HG02970 (cell line): Measurements from ENCODE around the gene ISM1.

Source experiments
- ATAC-seq: cut with Tn5 transposase; IDR thresholded peaks from one replicate; pipeline ENCODE4 v1.9.1; 2021; ENCODE audit warnings: mild to moderate bottlenecking, moderate library complexity, moderate number of reproducible peaks; ENCODE audit not compliant: unreplicated experiment, low FRiP score

The ISM1 gene

DNA sequence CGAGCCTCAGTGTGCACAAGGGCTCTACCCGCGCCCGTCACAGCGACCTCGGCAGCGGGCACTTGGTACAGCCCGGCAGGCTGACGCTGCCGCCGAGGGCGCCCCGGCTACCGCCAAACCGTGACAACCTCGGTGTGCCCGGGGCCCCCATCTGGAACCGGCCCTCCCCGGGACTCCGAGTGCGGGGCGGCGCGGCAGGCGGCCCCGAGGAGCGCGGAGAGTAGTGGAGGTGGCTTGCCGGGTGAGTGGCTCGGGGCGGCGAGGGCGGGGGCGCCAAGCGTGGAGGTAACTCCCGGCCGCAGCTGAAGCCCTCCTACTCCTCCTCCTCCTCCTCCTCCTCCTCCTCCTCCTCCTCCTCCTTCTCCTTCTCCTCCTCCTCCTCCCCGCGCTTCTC, at the start of gene ISM1:
Gene ISM1 (plus strand): TSS at position 371 of the 394 bp plus-strand sequence. CDS start 503 bp downstream, outside the sequence.
- no peak for ATAC-seq

DNA sequence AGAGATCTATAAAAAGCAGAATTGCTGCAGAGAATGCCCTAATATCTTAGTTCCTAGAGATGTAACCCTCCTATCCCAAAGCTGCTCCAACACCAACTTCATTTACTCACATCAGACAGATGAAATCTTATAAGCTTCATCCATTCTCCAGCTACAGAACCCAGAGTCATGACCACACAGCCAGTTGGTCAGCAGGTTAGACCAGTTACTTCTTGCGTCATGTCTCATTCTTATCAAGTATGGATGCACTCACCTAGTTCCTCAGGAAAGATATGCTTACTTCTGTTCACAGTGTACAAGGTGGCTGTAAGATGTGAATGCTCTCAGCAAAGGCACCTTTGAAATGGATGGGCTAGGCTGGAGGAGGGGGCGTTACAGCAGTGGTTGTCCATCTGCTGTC, 47.9 kb upstream of the ISM1 start:
- no peak for ATAC-seq

DNA sequence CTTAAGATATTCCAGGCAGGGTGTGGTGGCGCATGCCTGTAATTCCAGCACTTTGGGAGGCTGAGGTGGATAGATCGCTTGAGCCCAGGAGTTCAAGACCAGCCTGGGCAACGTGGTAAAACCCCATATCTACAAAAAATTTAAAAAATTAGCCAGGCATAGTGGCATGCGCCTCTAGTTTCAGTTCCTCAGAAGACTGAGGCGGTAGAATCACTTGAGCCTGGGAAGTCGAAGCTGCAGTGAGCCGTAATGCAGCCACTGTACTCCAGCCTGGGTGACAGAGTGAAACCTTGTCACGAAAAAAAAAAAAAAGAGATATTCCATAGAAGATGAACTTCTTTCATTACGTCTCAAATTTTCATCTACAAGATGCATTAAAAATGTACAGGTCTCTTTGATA, 46.7 kb upstream of the ISM1 start:
- ATAC-seq: no peak

DNA sequence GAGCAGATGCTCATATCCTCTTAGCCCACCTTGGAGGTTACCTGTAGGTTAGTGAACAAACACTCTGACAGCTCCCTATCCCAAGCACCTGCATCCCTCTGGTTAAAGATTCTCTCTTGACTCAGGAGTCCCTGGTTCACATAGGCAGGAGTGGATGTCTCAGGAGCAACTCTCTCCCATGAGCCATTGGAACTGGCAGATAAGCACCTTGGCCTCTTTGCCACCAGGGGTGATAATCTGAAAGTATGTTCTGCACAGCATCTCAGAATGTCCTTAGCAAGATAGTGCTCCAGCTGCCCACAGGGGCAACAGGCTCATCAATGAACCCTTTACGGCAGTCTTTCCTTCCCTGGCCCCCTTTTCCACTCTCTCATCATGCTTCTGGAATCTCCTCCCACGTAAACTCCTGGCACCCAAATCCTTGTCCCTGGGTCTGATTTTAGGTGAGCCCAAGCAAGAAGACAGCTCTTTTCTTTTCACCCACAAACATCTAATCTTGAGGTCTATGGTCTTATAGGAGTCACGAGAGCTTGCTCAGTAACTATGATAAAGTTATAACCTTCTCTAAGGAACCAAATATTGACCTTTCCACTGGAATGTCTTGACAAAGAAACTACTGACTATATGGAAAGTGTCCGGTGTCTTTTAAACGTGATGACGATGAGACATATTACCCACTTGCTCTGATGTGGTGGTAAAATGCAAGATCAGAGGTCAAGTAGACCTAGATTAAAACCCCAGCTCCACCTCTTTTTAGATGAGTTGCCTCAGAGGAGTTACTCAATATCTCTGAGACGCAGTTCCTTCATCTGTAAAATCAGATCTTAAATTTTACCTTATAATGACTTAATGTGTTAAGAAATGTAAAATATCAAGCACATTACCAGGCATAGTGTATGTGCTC, 39.8 kb upstream of the ISM1 start:
- no peak for ATAC-seq

DNA sequence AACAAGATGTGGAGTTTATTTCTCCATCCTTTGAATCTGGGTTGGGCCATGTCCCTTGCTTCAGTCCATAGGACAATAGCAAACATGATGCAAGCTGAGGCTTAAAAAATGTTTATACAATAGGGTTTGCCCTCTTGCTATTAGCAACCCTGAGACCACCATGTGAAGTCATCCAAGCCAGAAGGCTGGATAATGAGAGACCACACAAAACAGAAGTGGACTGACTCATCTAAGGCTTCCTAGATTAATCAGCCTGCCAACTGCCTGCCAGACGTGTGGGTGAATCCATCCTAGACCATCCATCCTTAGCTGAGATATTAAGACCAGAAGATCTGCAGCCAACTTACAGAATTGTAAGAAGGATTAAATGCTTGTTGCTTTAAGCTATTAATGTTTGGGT, 38.1 kb upstream of the ISM1 start:
- no peak for ATAC-seq

DNA sequence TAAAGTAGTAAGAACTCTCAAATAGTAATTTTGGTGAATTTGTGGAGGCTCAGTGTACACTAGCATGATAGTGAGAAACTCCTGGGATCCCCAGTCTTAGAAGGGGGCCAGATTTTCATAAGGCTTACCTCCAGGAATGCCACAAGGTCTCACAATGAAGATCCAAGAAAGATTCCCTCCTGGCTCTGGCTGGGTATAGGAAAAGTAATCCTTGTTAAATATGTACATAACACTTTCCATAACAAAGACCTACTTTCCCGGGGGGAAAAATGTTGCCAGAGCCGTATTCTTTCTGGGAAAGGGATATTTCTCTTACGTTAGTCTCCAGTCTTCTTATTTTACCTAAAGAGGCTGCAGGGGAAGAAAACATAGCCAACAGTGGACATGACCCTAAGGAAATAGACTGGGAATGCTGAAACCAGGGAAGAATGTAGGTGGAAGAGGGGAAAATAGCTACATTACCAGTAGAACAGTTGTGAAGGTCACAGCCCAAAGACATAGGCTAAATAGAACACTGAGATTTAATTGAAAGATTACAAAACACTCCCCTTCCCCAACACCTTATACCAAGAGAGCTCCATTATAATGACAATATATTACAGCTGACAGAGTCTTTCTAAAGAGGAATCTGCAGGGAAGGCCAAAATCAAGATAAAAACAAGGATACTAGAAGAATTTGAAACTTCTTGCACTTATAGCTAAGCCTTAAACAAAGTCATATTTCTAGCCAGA, 34.9 kb upstream of the ISM1 start:
- no peak for ATAC-seq

DNA sequence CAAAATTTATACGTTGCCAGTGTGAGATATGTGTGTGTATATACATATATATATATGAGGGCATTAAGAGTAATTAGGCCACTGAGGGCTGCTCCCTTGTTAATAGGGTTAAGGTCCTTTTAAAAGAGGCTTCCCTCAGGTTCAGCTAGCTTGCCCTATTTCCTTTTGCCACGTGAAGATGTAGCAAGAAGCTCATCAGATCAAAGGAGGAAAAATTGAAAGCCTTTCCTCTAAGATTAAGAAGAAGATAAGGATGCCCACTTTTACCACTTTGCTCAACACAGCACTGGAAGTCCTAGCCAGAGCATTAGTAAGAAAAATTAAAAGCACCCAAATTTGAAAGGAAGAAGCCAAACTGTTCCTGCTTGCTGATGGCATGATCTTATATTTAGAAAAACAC, 33.2 kb upstream of the ISM1 start:
- no peak for ATAC-seq

DNA sequence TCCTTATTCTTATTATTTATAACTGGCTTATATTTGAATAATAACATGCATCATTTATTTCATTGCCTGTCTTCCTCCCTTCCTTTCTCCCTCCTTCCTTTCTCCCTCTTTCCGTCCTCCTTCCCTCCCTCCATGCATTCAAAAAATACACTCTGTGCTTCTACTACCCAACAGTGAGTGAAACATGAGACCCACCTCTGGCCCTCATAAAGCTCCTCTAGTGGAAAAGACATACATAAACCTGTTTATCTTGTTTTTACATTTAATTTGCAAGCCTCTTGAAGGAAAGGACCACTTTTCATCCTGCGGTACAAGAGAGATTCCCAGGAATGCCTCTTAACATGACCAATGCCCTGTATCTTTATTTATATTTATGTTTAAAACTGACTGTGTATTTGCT, 21.8 kb upstream of the ISM1 start:
- ATAC-seq: no peak

DNA sequence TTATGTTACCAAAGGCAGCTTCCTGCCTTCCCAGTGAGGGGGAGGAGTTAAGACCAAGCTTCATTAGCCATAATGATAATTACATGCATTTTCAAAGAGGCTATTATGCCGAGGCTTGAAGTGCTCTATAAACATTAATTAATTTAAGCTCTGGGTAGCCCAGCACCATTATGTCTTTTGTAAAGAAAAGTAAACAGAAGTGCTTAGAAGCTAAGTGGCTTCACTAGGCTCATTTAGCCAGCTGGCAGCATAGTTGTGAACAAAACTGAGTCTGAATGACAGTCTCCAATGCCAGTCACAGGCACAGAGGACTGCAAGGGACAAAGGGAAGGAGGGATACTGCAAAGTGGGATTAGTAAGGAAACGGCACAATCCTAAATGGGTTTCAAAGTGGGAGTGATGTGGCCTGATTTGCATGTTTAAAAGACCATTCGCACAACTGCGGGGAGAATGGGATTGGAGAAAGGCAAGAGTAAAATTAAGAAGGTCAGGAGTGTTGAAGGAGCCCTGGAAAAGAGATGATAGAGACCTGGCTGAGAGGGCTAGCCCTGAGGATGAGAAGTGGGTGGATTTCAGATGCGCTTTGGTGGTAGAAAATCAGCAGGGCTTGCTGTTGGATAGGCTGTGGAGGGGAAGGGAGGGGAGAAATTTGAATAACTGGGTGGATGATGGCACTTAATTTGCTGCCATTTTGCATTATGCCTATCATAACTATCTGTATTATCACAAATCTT, 20.1 kb upstream of the ISM1 start:
- ATAC-seq: no peak

DNA sequence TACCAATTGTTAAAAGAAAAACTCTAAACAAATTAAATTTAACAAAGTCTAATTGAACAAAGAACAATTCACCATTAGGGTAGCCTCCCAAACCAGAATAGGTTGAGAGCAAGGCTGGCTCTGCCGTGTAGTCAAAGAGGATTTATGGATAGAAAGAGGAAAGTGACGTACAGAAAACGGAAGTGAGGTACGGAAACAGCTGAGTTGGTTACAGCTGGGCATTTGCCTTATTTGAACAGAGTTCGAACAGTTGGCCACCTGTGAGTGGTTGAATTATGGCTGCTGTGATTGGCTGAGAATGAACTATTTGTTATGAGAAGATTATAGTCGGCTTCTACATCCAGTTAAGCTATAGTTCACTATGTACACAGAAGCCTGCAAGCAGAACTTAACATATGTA, 18.5 kb upstream of the ISM1 start:
- no peak for ATAC-seq

DNA sequence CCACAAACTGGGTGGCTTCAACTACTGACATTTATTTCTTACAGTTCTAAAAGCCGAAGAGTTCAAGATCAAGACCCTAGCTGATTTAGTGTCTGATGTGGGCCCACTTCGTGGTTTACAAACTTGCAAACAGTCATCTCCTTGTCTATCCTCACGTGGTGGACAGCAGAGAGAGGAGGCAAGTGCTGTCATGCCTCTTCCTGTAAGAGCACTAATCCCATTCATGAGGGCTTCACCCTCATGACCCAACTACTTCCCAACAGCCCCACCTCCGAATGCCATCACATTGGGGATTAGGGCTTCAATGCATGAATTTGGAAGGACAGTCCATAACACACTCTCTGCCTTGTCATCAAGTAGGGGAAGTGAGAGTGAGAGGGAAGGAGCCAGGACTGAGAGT, 15.6 kb upstream of the ISM1 start:
- ATAC-seq: no peak

DNA sequence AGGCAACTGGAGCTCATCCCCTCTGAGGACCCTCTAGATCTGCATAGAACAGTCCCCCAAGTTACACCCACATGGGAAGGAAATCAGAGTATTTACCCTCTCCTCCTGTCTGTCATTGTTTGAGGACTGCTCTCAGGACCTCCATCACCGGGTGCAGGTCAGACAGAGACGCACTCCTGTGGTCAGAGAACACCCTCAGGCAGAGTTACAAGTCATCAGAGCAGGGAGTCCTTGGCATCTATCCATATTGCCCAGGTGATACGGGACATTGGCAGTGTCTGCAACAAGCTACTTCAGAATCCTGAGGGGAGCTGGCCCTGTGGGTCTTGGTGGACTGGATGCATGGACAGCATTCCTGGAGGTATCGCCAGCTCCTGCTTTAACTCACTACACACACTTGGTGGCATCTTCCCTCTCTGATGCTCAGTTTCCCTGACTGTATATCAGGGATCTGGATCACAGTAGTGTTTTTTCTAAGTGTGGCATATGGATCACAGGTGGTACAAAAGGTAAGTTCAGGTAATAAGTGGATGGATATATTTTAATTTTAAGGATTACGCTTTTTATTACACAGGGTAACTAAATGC, 15.1 kb upstream of the ISM1 start:
- no peak for ATAC-seq

DNA sequence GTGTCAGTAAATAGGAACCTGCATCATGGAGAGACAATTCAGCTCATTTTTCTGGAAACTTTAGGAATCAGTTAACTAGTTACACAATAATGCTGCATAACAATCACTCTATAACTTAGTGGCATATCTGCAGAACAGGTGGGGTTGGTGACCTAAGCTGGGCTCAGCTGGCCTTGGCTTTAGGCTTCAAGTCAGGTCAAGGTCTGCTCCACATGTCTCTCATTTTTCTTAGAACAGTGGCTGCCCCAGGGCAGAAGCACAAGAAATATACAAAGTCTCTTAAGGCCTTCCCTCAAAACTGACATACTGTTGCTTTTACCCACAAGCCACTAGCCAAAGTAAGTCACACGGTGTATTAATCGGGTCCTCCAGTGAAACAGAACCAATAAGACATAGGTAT, 14.1 kb upstream of the ISM1 start:
- ATAC-seq: no peak

DNA sequence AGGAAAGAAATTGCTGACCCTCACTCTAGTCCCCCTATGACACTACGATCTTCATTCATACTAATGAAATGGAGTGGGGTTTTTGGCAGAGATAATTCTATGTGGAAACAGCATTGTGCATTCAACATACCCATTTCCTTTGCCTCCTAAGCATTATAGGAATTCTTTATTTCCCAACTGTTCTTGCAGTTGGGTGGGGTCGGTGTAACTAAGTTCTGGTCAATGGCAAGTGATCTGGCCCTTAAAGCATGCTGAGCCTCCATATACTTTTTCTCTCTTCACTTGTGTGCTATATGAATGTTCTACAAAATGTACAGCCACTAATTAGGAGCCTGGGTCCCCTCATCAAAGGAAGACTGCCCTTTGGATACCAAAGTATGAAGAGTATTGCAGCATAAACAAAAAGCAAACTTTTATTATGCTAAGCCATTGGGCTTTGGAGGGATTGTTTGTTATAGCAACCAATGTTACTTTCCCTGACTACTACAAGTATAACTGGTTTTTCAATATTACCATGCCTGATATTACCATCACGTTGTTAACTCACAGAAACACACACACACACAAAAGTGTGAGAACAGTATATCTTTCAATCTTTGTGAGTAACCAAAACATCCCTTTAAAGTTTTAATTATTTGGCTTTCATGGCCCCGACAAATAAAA, 9.0 kb upstream of the ISM1 start:
- ATAC-seq: no peak

DNA sequence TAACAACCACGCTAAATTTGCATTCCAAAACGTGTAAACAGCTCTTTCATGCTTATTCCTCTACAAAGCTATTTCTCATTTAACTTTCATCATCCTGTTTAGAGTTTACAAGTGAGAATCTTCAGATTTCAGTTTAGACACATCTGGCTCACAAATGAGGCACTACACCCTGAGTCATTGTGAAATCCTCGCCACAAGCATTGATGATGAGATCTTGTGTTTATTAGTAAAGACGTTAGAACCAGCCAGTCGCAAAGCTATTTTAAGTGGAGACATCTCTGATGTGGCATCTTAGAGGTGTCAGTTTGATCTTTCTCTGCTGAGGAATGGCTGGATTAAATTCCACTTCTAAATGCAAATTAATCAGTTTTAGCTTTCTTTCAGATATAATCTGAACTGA, 8.3 kb upstream of the ISM1 start:
- no peak for ATAC-seq

DNA sequence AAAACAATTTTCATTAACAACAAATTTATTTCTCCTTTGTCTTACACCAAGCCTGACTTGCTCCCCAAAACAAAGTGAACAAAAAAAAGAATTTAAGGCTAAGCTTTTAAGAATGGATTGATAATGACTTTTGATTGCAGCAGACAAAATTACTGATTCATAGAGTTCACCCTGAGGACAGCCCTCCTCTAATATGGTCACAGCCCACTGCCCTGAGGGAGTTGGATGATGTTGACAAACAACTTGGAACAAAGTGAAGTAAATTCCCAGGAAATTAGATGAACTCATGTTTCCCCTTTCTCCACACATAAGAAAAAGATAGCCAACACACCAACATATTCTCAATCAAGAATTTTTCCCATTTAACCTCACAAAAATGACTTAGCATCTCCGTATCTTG, 7.7 kb upstream of the ISM1 start:
- no peak for ATAC-seq

DNA sequence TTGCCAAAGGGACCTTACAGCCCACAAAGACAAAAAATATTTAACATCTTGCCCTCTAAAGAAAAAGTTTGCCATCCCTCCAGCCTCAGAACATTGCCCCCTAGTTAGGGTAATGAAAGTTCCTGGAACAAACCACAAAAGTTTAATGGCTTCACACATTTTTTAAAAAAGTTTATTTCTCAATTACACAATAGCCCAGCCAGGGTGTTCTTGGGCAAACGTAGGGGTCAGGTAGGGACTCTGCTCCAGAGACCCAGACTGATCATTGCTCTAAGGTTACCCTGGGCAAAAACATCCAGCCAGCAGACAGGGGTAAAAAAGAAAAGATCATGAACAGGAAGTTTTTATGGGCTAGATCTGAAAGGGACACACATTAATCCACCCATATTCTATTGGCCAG, 4.5 kb upstream of the ISM1 start:
- ATAC-seq: no peak

DNA sequence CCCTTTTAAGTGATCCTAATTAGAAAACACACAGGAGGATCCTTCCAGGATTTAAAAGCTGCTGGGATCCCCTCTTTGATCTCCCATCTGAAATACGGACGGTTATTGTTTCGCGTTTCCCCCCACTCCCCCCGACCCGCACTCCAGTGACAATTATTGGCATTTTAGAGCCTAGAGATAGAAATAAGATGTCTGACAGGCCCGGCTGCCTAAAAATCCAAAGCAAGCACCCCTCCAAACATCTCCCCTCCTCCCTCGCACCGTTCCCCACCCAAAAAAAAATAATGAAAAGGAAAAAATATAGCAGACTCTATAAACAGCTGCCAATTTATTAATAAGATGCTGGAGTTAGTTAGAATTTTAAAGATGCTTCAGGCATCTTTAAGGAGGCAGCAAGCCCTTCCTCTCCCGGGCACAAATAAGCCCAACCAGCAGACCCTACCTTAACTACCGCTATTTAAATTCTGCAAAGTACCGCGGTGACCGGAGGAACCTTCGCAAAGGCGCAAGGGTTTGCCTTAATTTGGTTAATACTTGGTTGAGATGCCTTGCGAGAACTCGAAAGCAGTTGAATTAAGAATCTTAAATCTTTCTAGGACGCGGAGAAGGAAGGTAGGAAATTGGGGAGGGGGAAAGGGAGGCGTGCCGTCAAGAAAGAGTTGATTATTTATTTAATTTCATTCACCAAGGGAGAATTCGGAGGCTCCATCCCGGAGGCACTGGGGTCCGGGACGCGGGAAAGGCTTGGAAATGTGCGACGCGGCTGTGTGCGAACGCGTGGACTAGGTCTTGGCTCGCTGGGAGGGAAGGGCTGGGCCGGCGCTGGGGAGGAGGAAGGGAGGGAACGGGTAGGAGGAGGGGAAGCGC, 1.5 kb upstream of the ISM1 start:
- ATAC-seq: no peak

DNA sequence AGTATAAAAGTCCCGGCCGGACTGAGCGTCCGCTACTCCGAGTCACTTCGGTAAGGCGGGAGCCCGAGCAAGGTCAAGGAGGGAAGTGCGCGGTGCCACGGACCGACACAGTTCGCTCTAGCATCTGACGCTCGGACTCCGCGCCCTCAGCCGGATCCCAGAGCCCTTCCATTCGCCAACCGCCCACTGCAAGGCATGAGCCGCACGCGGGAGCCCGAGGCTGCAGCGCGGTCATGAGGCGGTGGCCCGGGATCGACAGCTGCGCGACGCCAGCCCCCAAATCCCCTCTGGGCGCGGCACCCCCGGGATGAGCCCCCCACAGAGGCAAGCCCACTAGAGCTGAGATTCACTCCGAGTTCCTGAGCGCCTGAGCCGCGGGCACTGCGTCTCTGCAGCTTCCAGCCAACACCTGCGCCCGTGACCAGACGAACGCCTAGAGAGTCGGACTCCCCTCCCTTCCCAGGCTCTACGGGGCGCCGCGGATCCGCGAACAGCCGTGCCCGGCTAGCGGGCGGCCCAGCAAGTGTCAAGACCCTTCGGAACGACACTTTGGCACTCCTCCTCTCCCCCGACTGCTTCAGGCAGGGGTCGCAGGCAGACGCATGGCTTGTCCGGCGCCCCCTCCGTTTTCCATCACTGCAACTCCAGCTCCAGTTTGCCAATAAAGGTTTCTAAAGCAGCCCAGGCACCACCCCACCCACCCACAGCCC, 725 bp upstream of the ISM1 start:
- no peak for ATAC-seq
